HCT116 (cell line): ENCODE results near the gene TEX101. TPM values are rescaled to one million over a fixed set of nuclear protein-coding genes. Genes with fewer than 3 reads are reported as not detected.

Source experiments
- ATAC-seq: fragments of 200-7000 bp; cut with Tn5 transposase; 2 replicates; pipeline ENCODE4 v1.9.1; 2020; ENCODE audit warnings: mild to moderate bottlenecking, moderate library complexity
- BruUV-seq: library from RNA; stranded (reverse); fragments of 400-500 nt; replicated peaks from 2 replicates; lab custom pipeline; 2021; lab: Mats Ljungman, UMichigan
- CTCF ChIA-PET: fragments of 300-600 bp; sonication (Branson Sonifier 250); formaldehyde crosslinking; loops from one replicate; lab custom pipeline; 2021; ENCODE audit warnings: antibody characterized with exemption; lab: Charles Lee
- POLR2A ChIA-PET: fragments of 300-600, 350-600 bp; sonication (Branson Sonifier 250); formaldehyde crosslinking; loops from one replicate; lab custom pipeline; 2021; ENCODE audit warnings: antibody characterized with exemption; lab: Charles Lee
- RAD21 ChIA-PET, 2 experiments: fragments of 300-600 bp; sonication (Branson Sonifier 250); formaldehyde crosslinking; loops; one replicate each; lab custom pipeline; 2023; ENCODE audit warnings: low total read pairs in 2 of 2; ENCODE audit not compliant: uncharacterized antibody in 2 of 2, unreplicated experiment in 2 of 2, low non-redundant PET in 1 of 2; lab: Charles Lee
- DNase-seq: peaks from one replicate; pipeline ENCODE4 v3.0.0-alpha.2; 2010; ENCODE audit warnings: low read depth, low spot score
- H2AFZ ChIP-seq: fragments of 200-600 bp; shearing (Covaris generic), sonication (generic); 2 replicates; pipeline ENCODE4 v1.6.1; 2017; ENCODE audit warnings: low read depth, mixed run types, mixed read lengths, antibody characterized with exemption, low read length; ENCODE audit not compliant: poor library complexity, severe bottlenecking
- H3K27ac ChIP-seq: 2 replicates; pipeline ENCODE4 v1.5.1; 2012; ENCODE audit warnings: low read depth, low read length
- H3K27me3 ChIP-seq: fragments of 200-600 bp; sonication (generic); 2 replicates; pipeline ENCODE4 v1.6.1; 2016; ENCODE audit warnings: mixed run types, low read length, mixed read lengths; ENCODE audit not compliant: insufficient read depth
- H3K36me3 ChIP-seq, 2 experiments: fragments of 200-500 bp in 1 of 2; fragments of 200-600 bp in 1 of 2; sonication (Bioruptor generic) in 1 of 2; sonication (generic) in 1 of 2; 2 replicates each; pipeline versions ENCODE4 v1.5.1 to v1.6.1; 2014 to 2016; ENCODE audit warnings: low read length in 2 of 2, inconsistent platforms in 1 of 2, mixed read lengths in 1 of 2, mixed run types in 1 of 2; ENCODE audit not compliant: insufficient read depth in 2 of 2, control insufficient read depth in 1 of 2
- H3K4me1 ChIP-seq, 2 experiments: fragments of 200-600 bp in 1 of 2; sonication (generic) in 1 of 2; 2 replicates each; pipeline versions ENCODE4 v1.5.1 to v1.6.1; 2012 to 2017; ENCODE audit warnings: low read length in 2 of 2, inconsistent platforms in 1 of 2, mild to moderate bottlenecking in 1 of 2, mixed read lengths in 1 of 2, mixed run types in 1 of 2, moderate library complexity in 1 of 2; ENCODE audit not compliant: insufficient read depth in 2 of 2, control insufficient read depth in 1 of 2
- H3K4me2 ChIP-seq: fragments of 200-600 bp; sonication (generic); 2 replicates; pipeline ENCODE4 v1.6.1; 2017; ENCODE audit warnings: mixed run types, low read length, mixed read lengths
- H3K4me3 ChIP-seq, 2 experiments: fragments of 200-600 bp in 1 of 2; sonication (generic) in 1 of 2; replicated peaks in 1 of 2; 2 replicates each; pipeline ENCODE4 v1.5.1; 2011 to 2016; ENCODE audit warnings: low read length in 2 of 2, control low read depth in 1 of 2, low read depth in 1 of 2, mild to moderate bottlenecking in 1 of 2, mixed read lengths in 1 of 2, mixed run types in 1 of 2
- H3K79me2 ChIP-seq: fragments of 200-600 bp; sonication (generic); 2 replicates; pipeline ENCODE4 v1.6.1; 2017; ENCODE audit warnings: mild to moderate bottlenecking, mixed run types, low read length, moderate library complexity, mixed read lengths; ENCODE audit not compliant: insufficient read depth
- H3K9ac ChIP-seq: fragments of 200-600 bp; sonication (generic); 2 replicates; pipeline ENCODE4 v1.6.1; 2016; ENCODE audit warnings: low read length, mixed read lengths
- H3K9me2 ChIP-seq: fragments of 200-600 bp; sonication (generic), shearing (Covaris generic); 2 replicates; pipeline ENCODE4 v1.6.1; 2017; ENCODE audit warnings: mixed run types, mild to moderate bottlenecking, moderate library complexity; ENCODE audit not compliant: insufficient read depth
- H3K9me3 ChIP-seq, 2 experiments: fragments of 200-500 bp in 1 of 2; fragments of 200-600 bp in 1 of 2; sonication (Bioruptor generic) in 1 of 2; sonication (generic) in 1 of 2; 2 replicates each; pipeline ENCODE4 v1.6.1; 2014 to 2017; ENCODE audit warnings: low read length in 2 of 2, mixed read lengths in 2 of 2, inconsistent platforms in 1 of 2, low read depth in 1 of 2, mild to moderate bottlenecking in 1 of 2, mixed run types in 1 of 2, moderate library complexity in 1 of 2; ENCODE audit not compliant: control insufficient read depth in 1 of 2, insufficient read depth in 1 of 2
- H4K20me1 ChIP-seq: fragments of 200-600 bp; sonication (generic), shearing (Covaris generic); 2 replicates; pipeline ENCODE4 v1.6.1; 2017; ENCODE audit warnings: mixed run types, mild to moderate bottlenecking, moderate library complexity; ENCODE audit not compliant: insufficient read depth
- CBX3 ChIP-seq: IDR thresholded peaks from 2 replicates; pipeline ENCODE4 v1.6.1; 2012; ENCODE audit warnings: low read depth
- CEBPB ChIP-seq: IDR thresholded peaks from 2 replicates; pipeline ENCODE4 v1.6.1; 2012; ENCODE audit warnings: low read depth
- ELF1 ChIP-seq: IDR thresholded peaks from 2 replicates; pipeline ENCODE4 v1.6.1; 2012; ENCODE audit warnings: low read depth, borderline replicate concordance
- JUND ChIP-seq: IDR thresholded peaks from 2 replicates; pipeline ENCODE4 v1.6.1; 2012
- RAD21 ChIP-seq: IDR thresholded peaks from 2 replicates; pipeline ENCODE4 v1.6.1; 2012; ENCODE audit warnings: low read depth, mild to moderate bottlenecking
- SIN3A ChIP-seq: IDR thresholded peaks from 2 replicates; pipeline ENCODE4 v1.6.1; 2012; ENCODE audit warnings: low read depth
- TCF7L2 ChIP-seq: IDR thresholded peaks from 2 replicates; pipeline ENCODE4 v1.7.0; 2011; ENCODE audit warnings: borderline replicate concordance, inconsistent platforms; ENCODE audit not compliant: insufficient read depth, insufficient read length; ENCODE audit errors: extremely low read depth
- intact Hi-C: fragments of 100-400 bp; cut with micrococcal nuclease; formaldehyde crosslinking; loops from 2 replicates; pipeline ENCODE4 v1.10.0; 2022
- total RNA-seq: library from RNA; stranded (reverse); gene quantifications from one replicate; pipeline ENCODE4 v1.2.1, GENCODE V29; 2021; ENCODE audit not compliant: unreplicated experiment
- TF ChIP-seq, protein P1 (sequence below): IDR thresholded peaks from 2 replicates; pipeline ENCODE4 v1.6.1; 2012
- TF ChIP-seq, protein P2 (sequence below): IDR thresholded peaks from 2 replicates; pipeline ENCODE4 v1.6.1; 2012; ENCODE audit warnings: low read depth
- TF ChIP-seq, protein P3 (sequence below): IDR thresholded peaks from 2 replicates; pipeline ENCODE4 v1.6.1; 2012
- TF ChIP-seq, protein P4 (sequence below): IDR thresholded peaks from 2 replicates; pipeline ENCODE4 v1.6.1; 2011; ENCODE audit warnings: mild to moderate bottlenecking, low read length, moderate library complexity; ENCODE audit not compliant: insufficient replicate concordance; ENCODE audit errors: extremely low read depth

The TEX101 gene
- total RNA-seq, 1 experiment from 2014 or later = not detected

DNA sequence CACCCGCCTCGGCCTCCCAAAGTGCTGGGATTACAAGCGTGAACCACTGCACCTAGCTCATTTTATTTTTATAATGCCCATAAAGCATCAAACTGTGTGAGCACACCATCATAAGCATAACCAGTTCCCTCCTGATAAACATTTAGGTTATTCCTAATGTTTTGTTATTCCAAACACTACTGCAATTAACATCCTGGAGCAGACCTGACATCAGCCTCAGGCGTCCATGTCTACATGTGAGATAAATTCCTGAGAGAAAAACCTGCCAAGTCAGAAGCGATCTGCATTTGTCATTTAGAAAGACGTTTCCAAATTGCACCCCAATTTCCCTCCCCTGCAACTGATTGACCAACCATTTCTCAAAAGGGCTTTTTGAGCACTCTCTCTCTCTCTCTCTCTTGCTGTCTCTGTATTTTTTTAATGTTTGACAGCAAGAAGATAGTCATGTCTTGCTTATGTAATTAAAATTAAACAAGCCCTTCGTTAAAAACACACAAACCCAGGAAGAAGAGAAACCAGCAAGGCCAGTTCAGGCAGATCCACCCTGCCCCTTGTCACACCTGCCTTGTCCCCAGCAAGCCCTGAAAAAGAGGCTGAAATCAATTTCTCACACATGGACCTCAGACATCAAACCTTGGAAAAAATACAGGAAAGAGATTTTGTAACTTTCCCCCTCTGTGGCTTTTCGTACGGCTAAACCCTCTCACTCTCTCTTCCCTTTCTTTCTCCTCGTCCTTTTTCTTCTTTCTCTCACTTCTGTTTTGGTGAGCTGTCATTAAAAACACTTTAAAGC is 40.8 kb downstream of the TEX101 start:
- intact Hi-C loops = no loop called here
- Histone ChIP-seq H4K20me1 (no peaks in the 10 kb centered on the region), H3K4me1 (no peaks in the 10 kb centered on the region), H3K27me3 (no peaks in the 10 kb centered on the region), H3K4me2 (no peak overlapping the region), H3K36me3 (no peaks in the 10 kb centered on the region), H3K4me3 (no peak overlapping the region), H3K9me3 (peaks cover 0 to 6% of the 10 kb centered on the region in 2 experiments; a peak in 1 of 4 replicates), H2AFZ (no peak overlapping the region), H3K9ac (no peak overlapping the region), H3K79me2 (no peaks in the 10 kb centered on the region), H3K27ac (no peak overlapping the region), H3K9me2 (no peaks in the 10 kb centered on the region)
- ChIA-PET RAD21 (no interaction called here), CTCF (interaction anchor here (0.7 kb wide), 1 partner anchor 8 kb away, joined by 3 read pairs; no protein-coding TSS in a partner anchor), POLR2A (no interaction called here)
- TF ChIP-seq CBX3 (no peak), TCF7L2 (no peak), CEBPB (no peak), JUND (no peak), SIN3A (no peak), ELF1 (no peak), RAD21 (no peak)
- TF ChIP-seq, protein P1, sequence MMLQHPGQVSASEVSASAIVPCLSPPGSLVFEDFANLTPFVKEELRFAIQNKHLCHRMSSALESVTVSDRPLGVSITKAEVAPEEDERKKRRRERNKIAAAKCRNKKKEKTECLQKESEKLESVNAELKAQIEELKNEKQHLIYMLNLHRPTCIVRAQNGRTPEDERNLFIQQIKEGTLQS = no peak
- TF ChIP-seq, protein P2, sequence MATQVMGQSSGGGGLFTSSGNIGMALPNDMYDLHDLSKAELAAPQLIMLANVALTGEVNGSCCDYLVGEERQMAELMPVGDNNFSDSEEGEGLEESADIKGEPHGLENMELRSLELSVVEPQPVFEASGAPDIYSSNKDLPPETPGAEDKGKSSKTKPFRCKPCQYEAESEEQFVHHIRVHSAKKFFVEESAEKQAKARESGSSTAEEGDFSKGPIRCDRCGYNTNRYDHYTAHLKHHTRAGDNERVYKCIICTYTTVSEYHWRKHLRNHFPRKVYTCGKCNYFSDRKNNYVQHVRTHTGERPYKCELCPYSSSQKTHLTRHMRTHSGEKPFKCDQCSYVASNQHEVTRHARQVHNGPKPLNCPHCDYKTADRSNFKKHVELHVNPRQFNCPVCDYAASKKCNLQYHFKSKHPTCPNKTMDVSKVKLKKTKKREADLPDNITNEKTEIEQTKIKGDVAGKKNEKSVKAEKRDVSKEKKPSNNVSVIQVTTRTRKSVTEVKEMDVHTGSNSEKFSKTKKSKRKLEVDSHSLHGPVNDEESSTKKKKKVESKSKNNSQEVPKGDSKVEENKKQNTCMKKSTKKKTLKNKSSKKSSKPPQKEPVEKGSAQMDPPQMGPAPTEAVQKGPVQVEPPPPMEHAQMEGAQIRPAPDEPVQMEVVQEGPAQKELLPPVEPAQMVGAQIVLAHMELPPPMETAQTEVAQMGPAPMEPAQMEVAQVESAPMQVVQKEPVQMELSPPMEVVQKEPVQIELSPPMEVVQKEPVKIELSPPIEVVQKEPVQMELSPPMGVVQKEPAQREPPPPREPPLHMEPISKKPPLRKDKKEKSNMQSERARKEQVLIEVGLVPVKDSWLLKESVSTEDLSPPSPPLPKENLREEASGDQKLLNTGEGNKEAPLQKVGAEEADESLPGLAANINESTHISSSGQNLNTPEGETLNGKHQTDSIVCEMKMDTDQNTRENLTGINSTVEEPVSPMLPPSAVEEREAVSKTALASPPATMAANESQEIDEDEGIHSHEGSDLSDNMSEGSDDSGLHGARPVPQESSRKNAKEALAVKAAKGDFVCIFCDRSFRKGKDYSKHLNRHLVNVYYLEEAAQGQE = no peak
- TF ChIP-seq, protein P3, sequence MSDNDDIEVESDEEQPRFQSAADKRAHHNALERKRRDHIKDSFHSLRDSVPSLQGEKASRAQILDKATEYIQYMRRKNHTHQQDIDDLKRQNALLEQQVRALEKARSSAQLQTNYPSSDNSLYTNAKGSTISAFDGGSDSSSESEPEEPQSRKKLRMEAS = no peak
- TF ChIP-seq, protein P4, sequence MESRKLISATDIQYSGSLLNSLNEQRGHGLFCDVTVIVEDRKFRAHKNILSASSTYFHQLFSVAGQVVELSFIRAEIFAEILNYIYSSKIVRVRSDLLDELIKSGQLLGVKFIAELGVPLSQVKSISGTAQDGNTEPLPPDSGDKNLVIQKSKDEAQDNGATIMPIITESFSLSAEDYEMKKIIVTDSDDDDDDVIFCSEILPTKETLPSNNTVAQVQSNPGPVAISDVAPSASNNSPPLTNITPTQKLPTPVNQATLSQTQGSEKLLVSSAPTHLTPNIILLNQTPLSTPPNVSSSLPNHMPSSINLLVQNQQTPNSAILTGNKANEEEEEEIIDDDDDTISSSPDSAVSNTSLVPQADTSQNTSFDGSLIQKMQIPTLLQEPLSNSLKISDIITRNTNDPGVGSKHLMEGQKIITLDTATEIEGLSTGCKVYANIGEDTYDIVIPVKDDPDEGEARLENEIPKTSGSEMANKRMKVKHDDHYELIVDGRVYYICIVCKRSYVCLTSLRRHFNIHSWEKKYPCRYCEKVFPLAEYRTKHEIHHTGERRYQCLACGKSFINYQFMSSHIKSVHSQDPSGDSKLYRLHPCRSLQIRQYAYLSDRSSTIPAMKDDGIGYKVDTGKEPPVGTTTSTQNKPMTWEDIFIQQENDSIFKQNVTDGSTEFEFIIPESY = no peak
- no peak for DNase-seq
- BruUV-seq = no TSS peak
- no peak for ATAC-seq
